Measurements from ENCODE around the gene MYMK. TPM values are rescaled to one million over a fixed set of nuclear protein-coding genes. Genes with fewer than 3 reads are reported as not detected.
A peak's percentile ranks its signal among the peaks of the same experiment; 100 is the strongest.

MYMK gene, protein sequence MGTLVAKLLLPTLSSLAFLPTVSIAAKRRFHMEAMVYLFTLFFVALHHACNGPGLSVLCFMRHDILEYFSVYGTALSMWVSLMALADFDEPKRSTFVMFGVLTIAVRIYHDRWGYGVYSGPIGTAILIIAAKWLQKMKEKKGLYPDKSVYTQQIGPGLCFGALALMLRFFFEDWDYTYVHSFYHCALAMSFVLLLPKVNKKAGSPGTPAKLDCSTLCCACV
- 8.9 TPM for total RNA-seq

- H3K4me1 ChIP-seq (ENCODE audit: control insufficient read depth in 3 of 3, insufficient read depth in 3 of 3, low read length in 3 of 3), result peaks cover 29 to 35% (median 32%) of the 10 kb centered on the region in 3 donors
- H3K4me3 ChIP-seq (ENCODE audit: low read length in 3 of 3), result no peak within 1 kb of the TSS
- no peaks in the 10 kb centered on the region for H3K9me3 ChIP-seq (ENCODE audit: control insufficient read depth in 3 of 3, low read length in 3 of 3)
- no peak within 1 kb of the TSS for H3K27ac ChIP-seq (ENCODE audit: low read depth, low read length)
- H3K9ac ChIP-seq (ENCODE audit: low read depth in 1 of 3, low read length in 3 of 3), result no peak within 1 kb of the TSS
- H3K36me3 ChIP-seq (ENCODE audit: control insufficient read depth in 3 of 3, insufficient read depth in 3 of 3, low read length in 3 of 3), result no peaks in the 10 kb centered on the region
- H3K27me3 ChIP-seq (ENCODE audit: control insufficient read depth in 3 of 3, insufficient read depth in 3 of 3, low read length in 3 of 3), result peaks cover 3 to 36% (median 7%) of the 10 kb centered on the region in 3 donors
These were observed at the start of gene MYMK for GRCh38 chr9:133524679-133525228. Gene MYMK, minus strand, starts transcription at chr9:133524959. Its CDS starts 115 bp downstream, at chr9:133524844.

GRCh38 chr9:133573791-133574515 is 49.2 kb upstream of the MYMK start:
- Histone ChIP-seq H3K4me1 (ENCODE audit: control insufficient read depth in 3 of 3, insufficient read depth in 3 of 3, low read length in 3 of 3) (peaks cover 9 to 13% (median 11%) of the 10 kb centered on the region in 3 donors), H3K27me3 (ENCODE audit: control insufficient read depth in 3 of 3, insufficient read depth in 3 of 3, low read length in 3 of 3) (peaks cover 16 to 64% (median 17%) of the 10 kb centered on the region in 3 donors)

DNA sequence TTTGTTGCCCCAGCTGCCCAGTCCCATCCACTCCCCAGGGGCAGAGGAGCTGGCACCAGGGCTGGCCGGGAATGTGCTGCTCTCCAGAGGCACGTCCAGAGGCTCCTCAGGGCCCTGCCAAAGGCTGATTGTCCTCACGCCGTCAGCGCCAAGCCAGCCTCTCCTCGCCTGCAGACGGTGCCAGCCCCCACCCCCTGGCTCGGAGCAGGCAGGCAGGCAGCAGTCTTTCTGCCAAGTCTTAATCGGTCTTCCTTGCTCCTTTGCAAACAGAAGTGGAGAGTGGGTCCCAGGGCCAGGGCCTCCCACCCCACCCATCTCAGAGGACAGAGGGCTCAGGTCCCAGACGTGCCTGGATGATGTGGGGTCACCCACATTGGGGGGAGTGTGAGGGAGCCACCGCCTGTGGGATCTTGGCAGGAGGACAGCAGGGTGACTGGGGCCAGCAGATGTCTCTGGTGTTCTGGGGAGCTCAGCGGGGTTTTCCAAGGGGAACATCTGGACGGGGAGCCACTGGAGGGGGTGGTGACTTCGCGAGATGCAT is 48.1 kb upstream of the MYMK start:
- Histone ChIP-seq H3K9me3 (ENCODE audit: control insufficient read depth in 3 of 3, low read length in 3 of 3) (no peaks in the 10 kb centered on the region), H3K4me3 (ENCODE audit: low read length in 3 of 3) (no peak overlapping the region), H3K4me1 (ENCODE audit: control insufficient read depth in 3 of 3, insufficient read depth in 3 of 3, low read length in 3 of 3) (peaks cover 9 to 13% (median 11%) of the 10 kb centered on the region in 3 donors), H3K9ac (ENCODE audit: low read depth in 1 of 3, low read length in 3 of 3) (peak overlapping the region in 1 of 3 donors; percentile 14), H3K36me3 (ENCODE audit: control insufficient read depth in 3 of 3, insufficient read depth in 3 of 3, low read length in 3 of 3) (peaks cover 0 to 2% (median 0%) of the 10 kb centered on the region in 3 donors), H3K27me3 (ENCODE audit: control insufficient read depth in 3 of 3, insufficient read depth in 3 of 3, low read length in 3 of 3) (peaks cover 14 to 60% (median 16%) of the 10 kb centered on the region in 3 donors), H3K27ac (ENCODE audit: low read depth, low read length) (no peak overlapping the region)

More at GRCh38 chr9:133573791-133574515, 49.2 kb upstream of the MYMK start:
- Histone ChIP-seq H3K9ac (ENCODE audit: low read depth in 1 of 3, low read length in 3 of 3) (no peak overlapping the region), H3K4me3 (ENCODE audit: low read length in 3 of 3) (no peak overlapping the region), H3K36me3 (ENCODE audit: control insufficient read depth in 3 of 3, insufficient read depth in 3 of 3, low read length in 3 of 3) (peaks cover 0 to 2% (median 0%) of the 10 kb centered on the region in 3 donors), H3K9me3 (ENCODE audit: control insufficient read depth in 3 of 3, low read length in 3 of 3) (no peaks in the 10 kb centered on the region), H3K27ac (ENCODE audit: low read depth, low read length) (no peak overlapping the region)

DNA sequence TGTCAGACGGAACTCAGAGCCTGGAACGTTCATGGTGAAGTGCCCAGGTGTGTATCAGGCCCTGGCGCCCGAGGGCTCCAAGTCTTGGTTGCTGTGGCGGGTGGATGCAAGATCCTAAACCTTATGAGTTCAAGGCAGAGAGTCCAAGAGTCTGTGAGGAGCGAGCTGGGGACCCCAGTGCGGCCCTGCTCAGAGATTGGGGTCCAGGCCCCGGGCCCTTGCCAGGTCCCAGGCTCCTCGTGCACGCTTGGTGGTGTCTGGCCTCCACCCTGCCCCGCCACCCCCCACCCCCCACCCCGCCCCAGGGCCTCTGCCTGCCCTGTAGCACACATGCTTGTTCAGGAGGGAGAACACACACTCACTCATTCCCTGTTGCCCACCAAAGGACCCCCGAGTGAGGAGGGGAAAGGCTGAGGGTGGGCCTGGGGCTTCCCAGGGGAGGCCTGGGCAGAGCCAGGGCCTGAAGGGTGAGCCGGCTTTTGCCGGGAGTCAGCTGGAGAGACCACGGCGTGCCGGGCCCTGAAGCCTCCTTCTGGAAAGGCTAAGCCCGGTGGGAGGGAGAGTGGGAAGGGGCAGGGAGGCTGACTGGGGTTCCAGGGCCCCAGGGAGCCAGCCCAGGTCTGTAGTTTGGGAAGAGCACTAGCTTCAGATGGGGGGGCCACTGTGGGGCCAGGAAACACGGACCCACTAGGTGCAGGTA is 47.3 kb upstream of the MYMK start:
- peaks cover 9 to 13% (median 11%) of the 10 kb centered on the region in 3 donors for H3K4me1 ChIP-seq (ENCODE audit: control insufficient read depth in 3 of 3, insufficient read depth in 3 of 3, low read length in 3 of 3)
- no peak overlapping the region for H3K9ac ChIP-seq (ENCODE audit: low read depth in 1 of 3, low read length in 3 of 3)
- peaks cover 13 to 64% (median 15%) of the 10 kb centered on the region in 3 donors for H3K27me3 ChIP-seq (ENCODE audit: control insufficient read depth in 3 of 3, insufficient read depth in 3 of 3, low read length in 3 of 3)
- peaks cover 0 to 2% (median 0%) of the 10 kb centered on the region in 3 donors for H3K36me3 ChIP-seq (ENCODE audit: control insufficient read depth in 3 of 3, insufficient read depth in 3 of 3, low read length in 3 of 3)
- H3K27ac ChIP-seq (ENCODE audit: low read depth, low read length), result no peak overlapping the region
- H3K4me3 ChIP-seq (ENCODE audit: low read length in 3 of 3), result no peak overlapping the region
- H3K9me3 ChIP-seq (ENCODE audit: control insufficient read depth in 3 of 3, low read length in 3 of 3), result no peaks in the 10 kb centered on the region

DNA sequence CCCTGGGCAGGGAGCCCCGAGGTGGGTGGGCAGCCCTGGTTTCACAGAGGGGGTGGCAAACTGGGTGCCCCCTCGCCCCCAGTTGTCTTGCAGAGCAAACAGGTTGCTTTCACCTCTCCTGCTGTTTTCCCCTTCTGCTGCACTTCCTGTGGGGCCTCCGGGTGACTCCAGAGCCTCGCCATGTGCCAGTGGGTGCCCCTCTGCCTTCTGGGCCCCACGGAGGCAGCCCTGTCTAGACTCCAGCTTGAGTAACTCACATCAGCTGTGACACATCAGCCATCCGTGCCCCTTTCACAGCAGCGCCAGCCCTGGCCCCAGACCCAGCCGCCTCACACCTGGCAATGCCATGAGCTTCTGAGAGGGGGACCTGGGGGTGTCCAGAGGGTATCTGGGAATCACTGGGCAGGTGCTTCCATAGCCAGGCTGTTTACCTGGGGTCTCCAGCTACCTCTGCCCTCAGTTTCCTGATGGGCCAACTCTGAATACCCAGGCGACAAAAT is 46.7 kb upstream of the MYMK start:
- Histone ChIP-seq H3K27me3 (ENCODE audit: control insufficient read depth in 3 of 3, insufficient read depth in 3 of 3, low read length in 3 of 3) (peaks cover 10 to 59% (median 13%) of the 10 kb centered on the region in 3 donors), H3K9me3 (ENCODE audit: control insufficient read depth in 3 of 3, low read length in 3 of 3) (no peaks in the 10 kb centered on the region), H3K9ac (ENCODE audit: low read depth in 1 of 3, low read length in 3 of 3) (no peak overlapping the region), H3K27ac (ENCODE audit: low read depth, low read length) (no peak overlapping the region), H3K4me3 (ENCODE audit: low read length in 3 of 3) (no peak overlapping the region), H3K36me3 (ENCODE audit: control insufficient read depth in 3 of 3, insufficient read depth in 3 of 3, low read length in 3 of 3) (peaks cover 0 to 2% (median 0%) of the 10 kb centered on the region in 3 donors), H3K4me1 (ENCODE audit: control insufficient read depth in 3 of 3, insufficient read depth in 3 of 3, low read length in 3 of 3) (peaks cover 9 to 13% (median 11%) of the 10 kb centered on the region in 3 donors)

DNA sequence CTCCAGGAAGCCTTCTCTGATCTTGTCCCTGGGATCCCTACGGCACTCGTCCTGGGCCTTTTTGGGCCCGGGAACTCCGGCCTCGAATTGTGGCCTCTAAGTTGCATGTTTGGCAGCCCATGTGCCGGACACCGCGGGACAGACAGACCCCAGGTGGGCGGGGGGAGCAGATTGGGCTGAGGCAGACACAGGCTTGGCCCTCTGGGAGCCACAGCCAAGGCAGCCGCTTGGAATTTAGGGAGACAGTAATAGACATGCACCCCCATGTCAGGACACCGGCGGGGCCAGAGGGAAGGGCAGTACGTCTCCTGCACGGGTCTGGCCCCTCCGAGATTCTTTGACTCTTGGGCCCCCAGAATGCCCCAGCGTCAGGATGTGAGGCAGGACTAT is 45.9 kb upstream of the MYMK start:
- no peaks in the 10 kb centered on the region for H3K9me3 ChIP-seq (ENCODE audit: control insufficient read depth in 3 of 3, low read length in 3 of 3)
- H3K36me3 ChIP-seq (ENCODE audit: control insufficient read depth in 3 of 3, insufficient read depth in 3 of 3, low read length in 3 of 3), result peaks cover 0 to 2% (median 0%) of the 10 kb centered on the region in 3 donors
- no peak overlapping the region for H3K4me3 ChIP-seq (ENCODE audit: low read length in 3 of 3)
- peaks cover 10 to 56% (median 16%) of the 10 kb centered on the region in 3 donors for H3K27me3 ChIP-seq (ENCODE audit: control insufficient read depth in 3 of 3, insufficient read depth in 3 of 3, low read length in 3 of 3)
- no peak overlapping the region for H3K27ac ChIP-seq (ENCODE audit: low read depth, low read length)
- H3K4me1 ChIP-seq (ENCODE audit: control insufficient read depth in 3 of 3, insufficient read depth in 3 of 3, low read length in 3 of 3), result peaks cover 10 to 15% (median 13%) of the 10 kb centered on the region in 3 donors
- no peak overlapping the region for H3K9ac ChIP-seq (ENCODE audit: low read depth in 1 of 3, low read length in 3 of 3)

- Histone ChIP-seq H3K4me1 (ENCODE audit: control insufficient read depth in 3 of 3, insufficient read depth in 3 of 3, low read length in 3 of 3) (peaks cover 11 to 15% (median 14%) of the 10 kb centered on the region in 3 donors), H3K27me3 (ENCODE audit: control insufficient read depth in 3 of 3, insufficient read depth in 3 of 3, low read length in 3 of 3) (peaks cover 10 to 60% (median 16%) of the 10 kb centered on the region in 3 donors), H3K9me3 (ENCODE audit: control insufficient read depth in 3 of 3, low read length in 3 of 3) (no peaks in the 10 kb centered on the region), H3K4me3 (ENCODE audit: low read length in 3 of 3) (no peak overlapping the region), H3K36me3 (ENCODE audit: control insufficient read depth in 3 of 3, insufficient read depth in 3 of 3, low read length in 3 of 3) (peaks cover 0 to 2% (median 0%) of the 10 kb centered on the region in 3 donors), H3K9ac (ENCODE audit: low read depth in 1 of 3, low read length in 3 of 3) (no peak overlapping the region), H3K27ac (ENCODE audit: low read depth, low read length) (no peak overlapping the region)
These were observed 45.3 kb upstream of the MYMK start for GRCh38 chr9:133569891-133570690.

DNA sequence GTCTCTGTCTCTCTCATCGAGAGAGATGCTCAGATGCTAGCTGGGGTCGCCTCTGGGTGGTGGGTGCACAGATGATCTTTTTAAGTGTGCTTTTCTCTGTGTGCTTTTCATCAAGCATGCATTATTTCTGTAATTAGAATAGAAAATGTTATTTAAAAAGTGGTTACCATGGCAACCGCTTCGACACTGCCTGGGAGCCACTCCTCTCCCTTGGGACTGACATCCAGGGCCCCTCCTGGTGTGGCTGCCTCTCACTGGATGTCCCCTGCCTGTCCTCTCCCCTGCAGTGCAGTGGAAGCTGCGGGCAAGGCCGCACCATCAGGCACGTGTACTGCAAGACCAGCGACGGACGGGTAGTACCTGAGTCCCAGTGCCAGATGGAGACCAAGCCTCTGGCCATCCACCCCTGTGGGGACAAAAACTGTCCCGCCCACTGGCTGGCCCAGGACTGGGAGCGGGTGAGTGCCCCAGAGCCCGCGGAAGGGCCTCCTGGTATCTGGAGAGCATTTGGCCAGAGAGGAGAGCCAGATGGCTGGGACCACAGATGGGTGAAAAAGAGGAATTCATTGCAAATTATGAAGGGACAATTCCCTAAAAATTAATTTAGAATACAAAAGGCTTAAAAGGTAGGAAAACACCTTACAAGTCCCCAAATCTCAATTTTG is 44.5 kb upstream of the MYMK start:
- peaks cover 13 to 17% (median 14%) of the 10 kb centered on the region in 3 donors for H3K4me1 ChIP-seq (ENCODE audit: control insufficient read depth in 3 of 3, insufficient read depth in 3 of 3, low read length in 3 of 3)
- no peak overlapping the region for H3K4me3 ChIP-seq (ENCODE audit: low read length in 3 of 3)
- no peak overlapping the region for H3K27ac ChIP-seq (ENCODE audit: low read depth, low read length)
- H3K9me3 ChIP-seq (ENCODE audit: control insufficient read depth in 3 of 3, low read length in 3 of 3), result no peaks in the 10 kb centered on the region
- H3K36me3 ChIP-seq (ENCODE audit: control insufficient read depth in 3 of 3, insufficient read depth in 3 of 3, low read length in 3 of 3), result peaks cover 0 to 2% (median 0%) of the 10 kb centered on the region in 3 donors
- no peak overlapping the region for H3K9ac ChIP-seq (ENCODE audit: low read depth in 1 of 3, low read length in 3 of 3)
- H3K27me3 ChIP-seq (ENCODE audit: control insufficient read depth in 3 of 3, insufficient read depth in 3 of 3, low read length in 3 of 3), result peaks cover 10 to 57% (median 14%) of the 10 kb centered on the region in 3 donors
